PC-9 (cell line): Measurements from ENCODE around the gene FAM210B. TPM values are rescaled to one million over a fixed set of nuclear protein-coding genes. Genes with fewer than 3 reads are reported as not detected.

Experiments
- BruUV-seq: library from RNA; stranded (reverse); fragments of 400-500 nt; replicated peaks from 2 replicates; lab custom pipeline; 2021; lab: Mats Ljungman, UMichigan
- CTCF ChIA-PET: fragments of 300-600 bp; sonication (Branson Sonifier 250); formaldehyde crosslinking; loops from one replicate; lab custom pipeline; 2022; ENCODE audit warnings: antibody characterized with exemption; lab: Charles Lee
- POLR2A ChIA-PET: fragments of 300-600 bp; sonication (Branson Sonifier 250); formaldehyde crosslinking; loops from one replicate; lab custom pipeline; 2022; ENCODE audit warnings: antibody characterized with exemption; ENCODE audit not compliant: unreplicated experiment; lab: Charles Lee
- DNase-seq, 2 experiments: peaks; one replicate each; pipeline versions ENCODE4 v3.0.0 to v3.0.0-alpha.2; 2015 to 2022; ENCODE audit warnings: mixed read lengths in 1 of 2
- H2AFZ ChIP-seq: fragments of 200-600 bp; sonication (generic); 2 replicates; pipeline ENCODE4 v1.8.1; 2017; ENCODE audit warnings: antibody characterized with exemption
- H3F3A ChIP-seq: fragments of 200-600 bp; sonication (generic); 2 replicates; pipeline ENCODE4 v1.8.1; 2017; ENCODE audit warnings: antibody characterized with exemption, mild to moderate bottlenecking, low read depth; ENCODE audit not compliant: insufficient read depth
- H3K27ac ChIP-seq: fragments of 200-600 bp; sonication (generic); 2 replicates; pipeline ENCODE4 v1.6.1; 2016; ENCODE audit warnings: mixed run types
- H3K27me3 ChIP-seq: fragments of 200-600 bp; sonication (generic); 2 replicates; pipeline ENCODE4 v1.6.1; 2016; ENCODE audit warnings: low read depth, mixed run types; ENCODE audit not compliant: insufficient read depth
- H3K36me3 ChIP-seq: fragments of 200-600 bp; sonication (generic); 2 replicates; pipeline ENCODE4 v1.6.1; 2016; ENCODE audit warnings: low read depth, mixed run types
- H3K4me1 ChIP-seq: fragments of 200-600 bp; sonication (generic); replicated peaks from 2 replicates; pipeline ENCODE4 v1.6.1; 2016; ENCODE audit warnings: mixed run types; ENCODE audit not compliant: insufficient read depth
- H3K4me2 ChIP-seq: fragments of 200-600 bp; sonication (generic); 2 replicates; pipeline ENCODE4 v1.6.1; 2017; ENCODE audit warnings: mixed run types
- H3K4me3 ChIP-seq: fragments of 200-600 bp; sonication (generic); 2 replicates; pipeline ENCODE4 v1.6.1; 2016; ENCODE audit warnings: mixed run types
- H3K79me2 ChIP-seq: fragments of 200-600 bp; sonication (generic); 2 replicates; pipeline ENCODE4 v1.6.1; 2017; ENCODE audit warnings: low read depth, mixed run types
- H3K9me2 ChIP-seq: fragments of 200-600 bp; sonication (generic); 2 replicates; pipeline ENCODE4 v1.8.1; 2017; ENCODE audit warnings: mild to moderate bottlenecking; ENCODE audit not compliant: insufficient read depth
- H3K9me3 ChIP-seq: fragments of 200-600 bp; sonication (generic); 2 replicates; pipeline ENCODE4 v1.8.1; 2016; ENCODE audit warnings: low read depth; ENCODE audit not compliant: insufficient read depth
- H4K20me1 ChIP-seq: fragments of 200-600 bp; sonication (generic); 2 replicates; pipeline ENCODE4 v1.8.1; 2017; ENCODE audit not compliant: insufficient read depth
- CTCF ChIP-seq: fragments of 200-600 bp; sonication (generic); conservative IDR thresholded peaks from 2 replicates; pipeline ENCODE4 v1.6.1; 2017; ENCODE audit warnings: mixed run types, antibody characterized with exemption, mild to moderate bottlenecking, moderate library complexity
- EZH2 ChIP-seq: fragments of 200-600 bp; sonication (generic); IDR thresholded peaks from 2 replicates; pipeline ENCODE4 v1.8.0; 2017; ENCODE audit warnings: antibody characterized with exemption, low read depth
- intact Hi-C: fragments of 100-400 bp; cut with micrococcal nuclease; formaldehyde crosslinking; loops from one replicate; pipeline ENCODE4 v1.10.0; 2022; ENCODE audit not compliant: unreplicated experiment
- total RNA-seq: library from RNA; stranded (reverse); gene quantifications from 2 replicates; pipeline ENCODE4 v1.2.3, GENCODE V29; 2021

The FAM210B gene
- total RNA-seq, 1 experiment from 2014 or later = 21.4 TPM

GRCh38 chr20:56378386-56378785, 19.6 kb downstream of the FAM210B start:
- Histone ChIP-seq H3K4me3 (no peak overlapping the region), H3K9me2 (no peaks in the 10 kb centered on the region), H3K36me3 (peaks cover 61% of the 10 kb centered on the region), H3K9me3 (no peaks in the 10 kb centered on the region), H2AFZ (no peak overlapping the region), H3K4me2 (no peak overlapping the region), H3K4me1 (no peaks in the 10 kb centered on the region), H4K20me1 (peaks cover 14% of the 10 kb centered on the region; the same call in 1 of the 2 replicates), H3F3A (peaks cover 10% of the 10 kb centered on the region; the same call in 1 of the 2 replicates), H3K27me3 (no peaks in the 10 kb centered on the region), H3K79me2 (peaks cover 39% of the 10 kb centered on the region), H3K27ac (no peak overlapping the region)
- intact Hi-C loops = no loop called here
- DNase-seq = no peak
- ChIA-PET POLR2A (no interaction called here), CTCF (no interaction called here)
- no TSS peak for BruUV-seq
- TF ChIP-seq EZH2 = no peak
- no peak for TF ChIP-seq CTCF

DNA sequence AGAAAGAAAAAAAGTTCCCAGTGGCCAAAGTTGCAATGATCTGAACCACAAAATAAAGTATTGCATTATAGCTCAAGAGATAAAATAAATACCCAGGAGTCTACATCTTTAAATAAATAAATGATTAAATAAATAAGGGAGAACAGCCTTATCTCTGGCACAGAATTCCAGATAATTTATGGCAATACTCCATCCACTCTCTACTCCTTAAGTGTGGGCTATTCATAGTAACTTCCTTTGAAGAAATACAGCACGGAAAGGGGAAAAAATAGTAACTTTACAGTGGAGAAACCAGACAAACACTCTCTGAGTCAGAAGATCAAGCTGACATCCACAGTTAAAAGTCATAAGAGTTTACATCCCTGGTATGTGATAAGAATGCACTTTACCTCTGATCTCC, 21.6 kb downstream of the FAM210B start:
- H3K27me3 ChIP-seq = no peaks in the 10 kb centered on the region
- DNase-seq = no peak
- no peak overlapping the region for H2AFZ ChIP-seq
- H3F3A ChIP-seq = peaks cover 8% of the 10 kb centered on the region; the same call in 1 of the 2 replicates
- peaks cover 23% of the 10 kb centered on the region; the same call in 1 of the 2 replicates for H4K20me1 ChIP-seq
- intact Hi-C loops = no loop called here
- H3K36me3 ChIP-seq = peaks cover 55% of the 10 kb centered on the region
- no peak overlapping the region for H3K4me3 ChIP-seq
- POLR2A ChIA-PET = no interaction called here
- BruUV-seq = no TSS peak
- H3K4me2 ChIP-seq = no peak overlapping the region
- no peaks in the 10 kb centered on the region for H3K9me2 ChIP-seq
- no peak for TF ChIP-seq EZH2
- TF ChIP-seq CTCF = no peak
- CTCF ChIA-PET = no interaction called here
- H3K79me2 ChIP-seq = peaks cover 52% of the 10 kb centered on the region
- H3K27ac ChIP-seq = no peak overlapping the region
- H3K9me3 ChIP-seq = no peaks in the 10 kb centered on the region
- H3K4me1 ChIP-seq = no peaks in the 10 kb centered on the region

GRCh38 chr20:56381501-56381900, 22.7 kb downstream of the FAM210B start:
- Histone ChIP-seq H3K4me2 (no peak overlapping the region), H4K20me1 (peaks cover 14% of the 10 kb centered on the region; the same call in 1 of the 2 replicates), H3K9me2 (no peaks in the 10 kb centered on the region), H3K27ac (no peak overlapping the region), H3K27me3 (no peaks in the 10 kb centered on the region), H3F3A (peaks cover 5% of the 10 kb centered on the region; the same call in 1 of the 2 replicates), H2AFZ (no peak overlapping the region), H3K4me1 (no peaks in the 10 kb centered on the region), H3K79me2 (peaks cover 48% of the 10 kb centered on the region), H3K9me3 (no peaks in the 10 kb centered on the region), H3K4me3 (no peak overlapping the region), H3K36me3 (peaks cover 53% of the 10 kb centered on the region)
- DNase-seq = no peak
- ChIA-PET CTCF (no interaction called here), POLR2A (no interaction called here)
- no TSS peak for BruUV-seq
- no peak for TF ChIP-seq EZH2
- no peak for TF ChIP-seq CTCF
- intact Hi-C loops = no loop called here
